ENCODE data around the gene SREK1.
A peak's percentile ranks its signal among the peaks of the same experiment; 100 is the strongest.

The SREK1 gene

DNA sequence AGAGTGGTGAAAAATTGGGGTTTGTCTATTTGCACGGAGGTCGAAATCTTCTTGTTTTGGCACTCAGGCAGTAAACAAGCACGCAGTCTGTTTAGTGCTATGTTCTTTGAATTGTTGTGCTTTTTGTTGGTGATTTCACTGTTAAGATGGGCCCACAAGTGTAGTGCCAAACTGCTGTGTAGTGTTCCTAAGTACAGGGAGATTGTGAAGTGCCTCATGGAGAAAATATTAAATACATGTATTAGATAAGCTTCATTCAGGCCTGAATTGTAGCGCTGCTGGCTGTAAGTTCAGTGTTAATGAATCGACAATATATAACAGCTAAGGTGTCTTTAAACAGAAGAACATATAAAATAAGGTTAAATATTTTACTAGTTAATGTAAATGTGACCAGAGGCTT, 17.3 kb downstream of the SREK1 start:
- no peak for DNase-seq (ENCODE audit: low read depth)
- no peak overlapping the region for H3K4me3 ChIP-seq (ENCODE audit: low read depth, low read length)

DNA sequence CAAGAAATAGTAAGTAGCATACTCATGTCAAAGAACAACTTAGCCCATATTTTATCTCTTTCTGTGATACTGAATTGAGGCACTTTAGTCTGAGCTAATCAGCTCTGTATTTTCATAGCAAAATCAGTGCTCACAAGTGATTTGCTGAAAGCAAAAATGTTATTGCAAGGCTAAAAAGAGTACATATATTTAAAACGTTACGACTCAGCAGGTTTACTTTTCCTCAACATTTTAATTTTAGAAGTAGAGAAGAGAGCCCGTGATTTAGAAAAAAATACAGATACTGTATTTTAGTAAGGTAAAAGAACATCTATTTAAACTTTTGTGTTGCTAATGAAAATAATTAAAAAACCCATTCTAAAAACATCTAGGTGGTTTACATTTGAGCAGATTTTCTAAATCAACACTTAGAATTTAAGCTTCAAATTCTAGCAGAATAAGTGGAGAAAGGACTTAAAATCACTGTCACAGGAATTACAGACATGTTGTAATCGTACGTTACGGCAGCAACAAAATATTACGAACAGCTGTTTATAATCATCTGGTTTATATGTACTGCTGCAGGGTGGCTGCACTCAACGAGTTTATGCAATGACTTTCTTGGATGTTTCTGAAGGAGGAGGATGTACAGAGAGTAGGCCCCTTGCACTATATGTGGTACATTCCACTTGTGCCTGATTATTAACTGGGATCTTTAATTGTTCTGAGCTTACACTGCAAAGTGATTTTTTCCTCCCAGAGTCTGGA, 20.1 kb downstream of the SREK1 start:
- H3K4me3 ChIP-seq (ENCODE audit: low read depth, low read length) = no peak overlapping the region
- DNase-seq (ENCODE audit: low read depth) = peak; percentile 33

DNA sequence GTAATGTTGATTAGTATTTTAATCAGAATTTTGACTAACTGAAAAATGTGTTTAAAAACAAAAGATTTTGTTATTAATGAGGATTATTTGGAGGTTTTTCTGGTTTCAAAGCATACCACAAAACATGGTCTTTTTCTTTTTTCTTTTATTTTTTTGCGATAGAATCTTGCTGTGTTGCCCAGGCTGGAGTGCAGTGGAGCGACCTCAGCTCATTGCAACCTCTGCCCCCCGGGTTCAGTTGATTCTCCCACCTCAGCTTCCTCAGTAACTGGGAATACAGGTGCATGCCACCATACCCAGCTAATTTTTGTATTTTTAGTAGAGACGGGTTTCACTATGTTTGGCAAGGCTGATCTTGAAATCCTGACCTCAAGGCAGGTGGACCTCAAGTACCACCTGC, 24.1 kb downstream of the SREK1 start:
- H3K4me3 ChIP-seq (ENCODE audit: low read depth, low read length) = no peak overlapping the region
- no peak for DNase-seq (ENCODE audit: low read depth)

DNA sequence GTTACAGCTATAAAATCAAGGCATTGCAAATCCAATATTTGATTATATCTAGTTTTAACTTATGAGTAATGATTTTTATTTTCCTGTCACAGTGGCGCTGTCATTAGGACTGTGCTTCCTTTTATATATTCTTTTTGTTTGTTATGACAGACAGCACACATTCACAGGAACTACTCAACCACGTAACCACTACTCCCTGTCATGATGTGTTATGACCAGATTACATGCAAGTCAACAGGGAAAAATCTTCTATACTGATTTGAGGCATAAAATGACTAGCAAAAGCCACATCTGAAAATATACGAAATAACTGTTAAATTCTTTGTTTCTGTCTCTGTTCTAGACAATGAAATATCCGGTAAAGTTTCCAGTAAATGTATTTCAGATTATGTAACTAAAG, 25.4 kb downstream of the SREK1 start:
- H3K4me3 ChIP-seq (ENCODE audit: low read depth, low read length) = no peak overlapping the region
- DNase-seq (ENCODE audit: low read depth) = no peak

DNA sequence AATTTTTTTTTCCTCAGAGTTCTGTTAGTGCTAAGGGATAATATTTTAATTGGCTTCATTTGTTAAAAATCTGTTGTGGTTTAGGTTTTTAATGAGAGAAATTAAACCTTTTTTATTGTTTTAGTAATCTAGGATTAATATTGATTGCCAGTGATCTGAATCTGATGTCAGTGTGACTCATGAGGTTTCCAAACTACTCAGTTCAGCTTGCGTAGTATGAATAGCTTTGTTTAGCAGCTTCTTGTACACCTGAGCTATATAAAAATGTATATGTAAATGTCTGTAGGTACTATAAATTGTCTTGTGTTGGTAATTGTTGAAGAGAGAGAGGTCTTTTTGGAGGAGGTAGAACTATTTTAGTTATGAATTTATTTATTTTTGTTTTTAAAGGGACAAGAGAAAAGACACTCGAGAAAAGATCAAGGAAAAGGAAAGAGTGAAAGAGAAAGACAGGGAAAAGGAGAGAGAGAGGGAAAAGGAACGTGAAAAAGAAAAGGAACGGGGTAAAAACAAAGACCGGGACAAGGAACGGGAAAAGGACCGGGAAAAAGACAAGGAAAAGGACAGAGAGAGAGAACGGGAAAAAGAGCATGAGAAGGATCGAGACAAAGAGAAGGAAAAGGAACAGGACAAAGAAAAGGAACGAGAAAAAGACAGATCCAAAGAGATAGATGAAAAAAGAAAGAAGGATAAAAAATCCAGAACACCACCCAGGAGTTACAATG, 26.3 kb downstream of the SREK1 start:
- DNase-seq (ENCODE audit: low read depth) = no peak
- H3K4me3 ChIP-seq (ENCODE audit: low read depth, low read length) = no peak overlapping the region

DNA sequence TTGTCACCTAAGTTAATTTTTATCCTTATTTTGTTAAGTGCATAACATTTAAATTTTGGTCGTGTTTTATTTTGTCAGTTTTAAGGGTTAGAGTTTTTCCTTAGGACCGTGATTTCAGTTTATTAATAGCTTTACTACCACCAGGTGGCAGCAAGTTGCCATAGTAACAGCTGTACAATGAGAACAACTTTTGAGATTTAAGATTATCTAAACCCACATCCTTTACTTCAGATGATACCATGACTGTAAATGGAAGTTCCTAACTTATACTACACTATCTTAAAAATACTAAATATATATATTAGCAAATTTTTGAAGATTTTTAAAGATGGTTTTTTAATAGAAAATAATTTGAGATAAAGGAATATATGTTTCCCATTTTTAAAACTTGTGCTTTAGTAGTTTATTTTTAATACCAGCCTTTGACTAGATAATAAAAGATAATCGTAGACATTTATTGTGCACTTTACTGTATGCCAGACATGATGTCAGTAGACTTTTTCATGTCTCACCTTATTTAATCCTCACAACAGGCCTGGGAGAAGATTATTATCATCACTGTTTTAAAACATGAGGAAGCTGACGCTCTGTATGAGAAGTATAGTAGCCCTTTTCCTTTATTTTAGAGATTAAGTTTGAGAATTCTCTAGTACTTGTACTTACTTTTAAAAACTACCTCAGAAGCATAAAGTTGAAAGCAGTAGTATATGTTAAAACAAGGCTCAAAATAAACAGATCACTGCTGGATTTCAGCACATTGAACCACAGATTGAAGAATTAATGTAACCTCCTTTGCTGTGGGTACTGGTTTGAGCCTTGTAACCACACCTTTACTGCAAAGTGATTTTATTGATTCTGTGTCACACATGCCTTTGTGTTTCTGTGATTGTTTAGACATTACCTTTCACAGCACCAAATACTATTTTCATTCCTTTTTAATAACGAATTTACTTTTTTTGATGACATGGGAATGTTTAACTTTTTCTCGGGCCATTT, 27.5 kb downstream of the SREK1 start:
- peak; percentile 17 for DNase-seq (ENCODE audit: low read depth)

DNA sequence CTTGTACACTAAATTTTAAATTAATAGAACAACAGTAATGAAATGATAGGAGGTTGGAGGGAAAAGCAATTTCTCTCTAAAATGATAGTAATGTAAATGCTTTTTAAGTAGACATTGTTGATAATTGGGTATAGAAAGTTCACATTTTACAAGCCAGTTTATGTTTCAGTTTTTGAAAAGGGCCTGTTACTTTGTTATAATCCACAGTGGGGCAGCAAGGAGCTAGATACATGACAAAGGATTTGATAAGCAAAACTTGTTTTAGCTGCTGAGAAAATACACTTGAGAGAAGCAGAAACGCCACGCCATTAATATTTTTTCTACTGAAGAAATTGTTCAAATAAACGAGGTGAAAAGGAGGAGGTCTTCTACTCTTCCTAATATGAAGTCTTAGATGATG, 30.2 kb downstream of the SREK1 start:
- H3K4me3 ChIP-seq (ENCODE audit: low read depth, low read length) = no peak overlapping the region
- DNase-seq (ENCODE audit: low read depth) = no peak

More for the DNA sequence above, 27.5 kb downstream of the SREK1 start:
- H3K4me3 ChIP-seq (ENCODE audit: low read depth, low read length) = no peak overlapping the region

DNA sequence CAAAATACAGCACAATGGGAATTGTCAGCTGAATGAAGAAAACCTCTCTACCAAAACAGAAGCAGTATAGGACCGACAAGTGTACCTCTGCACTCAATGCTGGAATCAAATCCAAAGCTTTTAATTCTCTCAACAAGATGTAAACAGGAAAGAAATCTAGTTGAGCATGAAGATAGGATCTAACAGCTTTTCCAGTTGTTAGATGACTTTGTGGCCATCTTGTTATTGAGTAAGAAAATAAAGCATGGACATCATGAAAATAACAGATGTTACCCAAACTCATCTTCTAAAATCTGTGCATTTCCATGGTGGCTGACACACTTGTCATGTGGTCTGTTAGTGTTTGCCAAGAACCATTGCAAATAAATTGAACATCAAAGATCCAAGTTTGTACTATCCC, 34.7 kb downstream of the SREK1 start:
- no peak for DNase-seq (ENCODE audit: low read depth)
- H3K4me3 ChIP-seq (ENCODE audit: low read depth, low read length) = no peak overlapping the region

DNA sequence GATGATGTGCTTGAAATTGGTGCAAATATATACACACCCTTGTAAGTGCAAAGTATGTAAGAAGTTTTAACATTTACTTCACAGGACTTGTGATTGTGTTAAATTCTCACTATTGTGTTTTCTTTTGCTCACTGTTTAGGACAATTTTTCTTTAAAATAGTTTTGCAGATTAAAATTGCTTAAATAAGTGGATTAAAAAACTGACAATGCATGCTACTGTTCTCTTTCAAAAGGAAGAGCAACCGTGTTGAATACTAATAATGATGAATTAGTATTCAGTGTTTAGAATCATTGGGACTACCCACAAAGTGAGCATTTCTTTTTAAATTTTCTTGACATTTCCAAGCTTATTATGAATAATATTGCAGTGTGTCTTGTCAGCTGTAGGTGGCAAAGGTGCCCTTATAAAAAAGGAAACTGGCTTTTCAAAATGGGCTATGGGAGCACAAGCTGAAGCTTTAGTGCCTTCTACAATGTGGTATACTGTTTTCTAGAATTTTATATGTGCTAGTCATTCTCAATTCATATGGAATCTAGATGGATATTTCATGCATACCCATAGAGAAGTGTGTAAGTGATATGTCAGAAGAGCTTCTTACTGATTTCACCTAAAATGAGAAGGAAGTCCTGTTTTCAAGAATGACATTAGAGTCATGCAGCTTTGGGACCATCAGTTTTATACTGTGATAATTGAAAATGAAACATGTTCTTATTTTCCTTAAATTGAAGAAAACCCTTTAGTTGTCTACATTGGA, 35.4 kb downstream of the SREK1 start:
- no peak for DNase-seq (ENCODE audit: low read depth)
- no peak overlapping the region for H3K4me3 ChIP-seq (ENCODE audit: low read depth, low read length)

DNA sequence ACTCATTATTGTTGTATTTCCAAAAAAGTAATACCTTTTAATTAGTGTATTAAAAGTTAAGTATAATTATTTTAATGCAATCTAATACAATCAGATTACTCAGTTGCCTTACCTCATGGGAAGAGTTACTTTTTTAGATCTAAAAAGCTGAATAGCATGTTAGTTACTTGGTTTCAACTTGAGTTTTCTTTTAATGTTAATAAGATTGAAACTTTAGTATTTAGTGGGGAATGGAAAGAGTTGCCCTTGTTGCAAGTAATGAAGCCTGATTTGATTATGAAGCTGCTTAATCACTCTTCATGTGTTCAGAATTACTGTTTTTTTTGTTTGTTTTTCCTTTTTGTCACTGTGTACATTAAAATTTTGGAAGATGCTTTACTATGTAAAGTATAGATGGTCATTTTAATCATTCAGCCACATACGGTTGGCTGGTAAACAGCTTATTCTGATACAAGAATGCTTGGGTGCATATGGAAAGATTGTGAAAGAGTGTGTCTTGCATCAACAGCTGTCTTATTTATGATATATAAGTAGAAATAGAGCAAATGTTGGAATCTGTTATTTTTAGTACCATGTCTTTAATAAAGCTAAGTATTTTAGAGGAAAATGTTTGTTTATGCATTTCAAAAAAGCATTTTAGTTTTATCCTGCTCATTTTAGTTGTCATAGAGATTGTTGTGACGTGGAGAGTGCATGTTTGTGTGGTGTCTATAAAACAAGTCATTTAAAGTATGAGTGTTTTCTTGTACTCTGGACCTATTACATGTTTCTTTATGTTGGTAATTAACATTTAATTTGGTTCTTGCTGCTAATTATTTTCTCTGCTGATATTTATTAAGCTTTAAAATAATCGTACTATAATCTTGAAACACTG, 36.4 kb downstream of the SREK1 start:
- H3K4me3 ChIP-seq (ENCODE audit: low read depth, low read length) = no peak overlapping the region
- no peak for DNase-seq (ENCODE audit: low read depth)

DNA sequence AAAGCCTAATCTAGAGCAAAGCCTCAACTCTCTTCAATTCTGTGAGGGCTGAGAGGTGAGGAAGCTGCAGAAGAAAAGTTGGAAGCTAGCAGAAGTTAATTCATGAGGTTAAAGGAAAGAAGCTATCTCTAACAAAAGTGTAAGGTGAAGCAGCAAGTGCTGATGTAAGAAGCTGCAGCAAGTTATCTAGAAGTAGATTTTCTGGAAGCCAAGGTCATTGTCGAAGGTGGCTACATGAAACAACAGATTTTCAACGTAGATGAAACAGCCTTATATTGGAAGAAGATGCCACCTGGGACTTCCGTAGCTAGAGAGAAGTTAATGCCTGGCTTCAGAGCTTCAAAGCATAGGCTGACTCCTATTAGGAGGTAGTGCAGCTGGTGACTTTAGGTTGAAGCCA, 42.0 kb downstream of the SREK1 start:
- H3K4me3 ChIP-seq (ENCODE audit: low read depth, low read length) = no peak overlapping the region
- DNase-seq (ENCODE audit: low read depth) = no peak

DNA sequence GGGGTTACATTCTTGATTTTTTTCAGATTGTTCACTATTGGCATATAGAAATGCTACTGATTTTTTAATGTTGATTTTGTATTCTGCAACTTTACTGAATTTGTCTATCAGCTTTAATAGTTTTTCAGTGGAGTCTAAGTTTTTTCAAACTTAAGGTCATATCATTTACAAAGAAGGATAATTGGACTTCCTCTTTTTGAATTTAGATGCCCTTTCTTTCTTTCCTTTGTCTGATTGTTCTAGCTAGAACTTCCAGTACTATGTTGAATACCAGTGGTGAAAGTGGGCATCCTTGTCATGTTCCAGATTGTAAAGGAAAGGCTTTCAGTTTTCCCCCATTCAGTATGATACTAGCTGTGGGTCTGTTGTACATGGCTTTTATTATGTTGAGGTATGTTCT, 49.3 kb downstream of the SREK1 start:
- DNase-seq (ENCODE audit: low read depth) = no peak

DNA sequence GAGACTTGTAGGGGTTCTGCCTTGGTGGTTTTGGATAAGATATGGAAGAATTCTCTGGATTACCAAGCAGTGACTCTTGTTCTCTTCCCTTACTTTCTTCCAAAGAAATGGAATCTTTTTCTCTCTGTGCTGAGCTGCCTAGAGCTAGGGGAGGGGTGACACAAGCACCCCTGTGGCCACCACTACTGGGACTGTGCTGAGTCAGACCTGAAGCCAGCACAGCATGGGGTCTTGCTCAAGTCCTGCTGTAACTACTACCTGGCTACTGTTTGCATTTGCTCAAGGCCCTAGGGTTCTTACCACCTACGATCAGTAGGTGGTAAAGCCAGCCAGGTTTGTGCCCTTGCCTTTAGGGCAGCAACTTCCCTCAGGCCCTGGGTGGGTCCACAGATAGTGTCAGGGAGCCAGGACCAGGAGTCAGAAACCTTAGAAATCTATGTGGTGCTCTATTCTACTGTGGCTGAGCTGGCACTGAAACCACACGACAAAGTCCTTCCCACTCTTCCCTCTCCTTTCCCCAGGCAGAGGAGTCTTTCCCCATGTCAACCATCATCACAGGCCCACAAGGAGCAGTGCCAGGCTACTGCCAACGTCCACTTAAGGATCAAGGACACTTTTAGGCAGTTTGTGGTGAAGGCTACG, 53.8 kb downstream of the SREK1 start:
- H3K4me3 ChIP-seq (ENCODE audit: low read depth, low read length) = no peak overlapping the region
- DNase-seq (ENCODE audit: low read depth) = no peak

More for the DNA sequence above, 49.3 kb downstream of the SREK1 start:
- no peak overlapping the region for H3K4me3 ChIP-seq (ENCODE audit: low read depth, low read length)

DNA sequence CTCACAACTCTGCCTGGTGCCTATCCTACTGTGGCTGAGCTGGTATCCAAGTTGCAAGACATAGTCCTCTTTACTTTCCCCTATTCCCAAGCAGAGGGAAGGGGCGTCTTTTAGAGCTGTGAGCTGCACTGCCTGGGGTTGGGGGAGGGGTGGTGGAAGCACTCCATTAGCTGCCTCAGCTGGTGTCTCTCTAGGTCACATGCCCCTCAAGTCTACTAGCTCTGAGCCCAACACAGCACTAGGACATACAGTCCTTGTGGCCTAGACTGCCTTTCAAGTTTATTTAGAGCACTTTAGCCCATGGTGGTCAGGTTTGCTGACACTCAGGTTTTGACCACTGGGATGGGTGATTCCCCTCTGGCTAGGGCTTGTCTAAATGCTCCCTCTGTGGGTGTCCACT, 54.7 kb downstream of the SREK1 start:
- no peak for DNase-seq (ENCODE audit: low read depth)
- no peak overlapping the region for H3K4me3 ChIP-seq (ENCODE audit: low read depth, low read length)

DNA sequence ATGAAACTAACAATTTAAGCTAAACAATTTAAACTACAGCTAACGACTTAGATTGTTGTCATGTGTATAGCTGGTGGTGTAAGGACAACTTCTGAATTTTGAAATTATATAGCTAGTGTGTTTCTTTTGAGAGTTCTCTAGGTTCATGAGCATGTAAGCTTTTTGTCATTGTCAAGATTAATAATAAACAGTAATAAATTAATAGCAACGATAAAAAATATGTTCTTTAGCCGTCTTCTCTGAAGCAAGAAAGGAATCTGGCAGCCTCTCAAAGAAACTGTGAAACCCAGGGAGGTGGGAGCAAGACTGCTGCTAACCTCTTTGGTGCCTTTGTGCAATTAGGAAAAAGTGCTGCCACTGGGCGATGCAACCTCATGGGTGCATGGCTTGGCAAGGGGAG, 59.4 kb downstream of the SREK1 start:
- DNase-seq (ENCODE audit: low read depth) = no peak
- no peak overlapping the region for H3K4me3 ChIP-seq (ENCODE audit: low read depth, low read length)

DNA sequence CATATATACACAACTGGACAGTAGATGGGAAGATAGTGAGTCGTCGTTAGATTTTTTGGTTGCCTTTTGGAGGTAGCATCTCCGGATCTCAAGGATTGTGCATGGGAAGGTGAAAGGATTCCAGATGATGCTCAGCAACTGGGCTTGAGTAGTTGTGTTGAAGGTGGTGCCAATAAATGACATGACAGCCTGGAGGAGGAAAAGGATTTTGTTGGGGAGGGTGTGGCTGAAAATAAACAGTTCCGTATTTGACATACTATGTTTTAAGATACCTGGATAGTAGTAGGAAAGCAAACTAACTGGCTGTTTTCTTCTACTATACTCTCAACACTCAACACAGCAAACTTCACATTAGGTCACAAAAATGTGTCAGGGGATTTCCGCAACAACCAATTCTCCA, 62.4 kb downstream of the SREK1 start:
- no peak for DNase-seq (ENCODE audit: low read depth)
- H3K4me3 ChIP-seq (ENCODE audit: low read depth, low read length) = no peak overlapping the region

DNA sequence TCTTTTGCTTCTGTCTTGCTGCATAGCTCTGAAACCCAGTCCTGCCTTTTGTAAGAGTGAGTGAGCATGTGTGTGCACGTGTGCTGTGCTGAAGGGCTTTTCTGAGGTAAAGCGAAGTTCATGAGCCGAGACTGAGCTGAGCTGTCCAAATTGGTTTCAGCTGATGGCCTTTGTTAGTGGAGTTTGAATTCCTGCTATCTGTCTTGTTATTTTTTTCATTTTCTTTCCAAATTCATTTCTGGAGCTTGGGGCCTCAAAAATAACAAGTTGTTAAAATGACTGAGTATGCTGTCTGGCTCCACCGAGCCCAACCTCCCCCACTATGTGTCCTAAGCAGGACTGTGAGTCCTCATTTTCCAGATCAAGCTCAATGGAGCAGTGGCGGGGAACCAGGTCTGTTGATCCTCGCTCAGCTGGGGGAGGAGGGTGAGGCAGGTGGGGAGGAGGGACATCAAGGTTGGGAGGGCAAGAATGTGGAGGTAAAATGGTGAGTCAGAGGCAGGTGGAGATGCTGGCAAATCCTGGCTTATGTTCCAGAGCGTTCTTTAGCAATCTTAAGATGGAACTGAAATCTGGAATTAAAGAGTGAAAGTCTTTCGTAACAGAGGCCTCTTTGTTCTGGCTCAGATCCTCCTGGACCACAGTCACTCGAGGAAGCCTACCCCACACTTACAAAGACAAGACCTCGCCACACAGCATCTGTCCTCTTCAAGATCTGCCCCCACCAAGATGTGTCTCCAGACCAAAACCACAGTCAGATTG, 63.9 kb downstream of the SREK1 start:
- DNase-seq (ENCODE audit: low read depth) = no peak
- no peak overlapping the region for H3K4me3 ChIP-seq (ENCODE audit: low read depth, low read length)

Data from skeletal muscle cell (primary cell).